Measurements from ENCODE around the gene MCM9. TPM values are rescaled to one million over a fixed set of nuclear protein-coding genes. Genes with fewer than 3 reads are reported as not detected.
A peak's percentile ranks its signal among the peaks of the same experiment; 100 is the strongest.

Gene MCM9
- total RNA-seq, 1 donor from 2014 or later, result 15.6 TPM

- no peak for TF ChIP-seq CTCF (IDR thresholded peaks at IDR 0.05)
- Mint-ChIP-seq H3K9me3 (ENCODE audit: unreplicated experiment) (no peaks in the 10 kb centered on the region), H3K27me3 (ENCODE audit: unreplicated experiment) (peaks cover 2% of the 10 kb centered on the region), H3K4me1 (ENCODE audit: unreplicated experiment) (no peaks in the 10 kb centered on the region), H3K27ac (ENCODE audit: unreplicated experiment) (no peak overlapping the region), H3K4me3 (ENCODE audit: unreplicated experiment) (no peak overlapping the region), H3K36me3 (ENCODE audit: unreplicated experiment) (no peaks in the 10 kb centered on the region)
- DNase-seq (ENCODE audit: extremely low spot score, unreplicated experiment), result no peak
Measured at GRCh38 chr6:118965843-118966370, 30.9 kb upstream of the MCM9 start.

GRCh38 chr6:118965371-118965770, 30.4 kb upstream of the MCM9 start:
- Mint-ChIP-seq H3K27ac (ENCODE audit: unreplicated experiment) (no peak overlapping the region), H3K36me3 (ENCODE audit: unreplicated experiment) (no peaks in the 10 kb centered on the region), H3K4me1 (ENCODE audit: unreplicated experiment) (no peaks in the 10 kb centered on the region), H3K27me3 (ENCODE audit: unreplicated experiment) (peaks cover 2% of the 10 kb centered on the region), H3K9me3 (ENCODE audit: unreplicated experiment) (no peaks in the 10 kb centered on the region), H3K4me3 (ENCODE audit: unreplicated experiment) (no peak overlapping the region)
- no peak for DNase-seq (ENCODE audit: extremely low spot score, unreplicated experiment)
- no peak for TF ChIP-seq CTCF (IDR thresholded peaks at IDR 0.05)

GRCh38 chr6:118963003-118963402, 28.0 kb upstream of the MCM9 start:
- Mint-ChIP-seq H3K27me3 (ENCODE audit: unreplicated experiment) (peaks cover 2% of the 10 kb centered on the region), H3K4me3 (ENCODE audit: unreplicated experiment) (no peak overlapping the region), H3K4me1 (ENCODE audit: unreplicated experiment) (no peaks in the 10 kb centered on the region), H3K9me3 (ENCODE audit: unreplicated experiment) (no peaks in the 10 kb centered on the region), H3K36me3 (ENCODE audit: unreplicated experiment) (no peaks in the 10 kb centered on the region), H3K27ac (ENCODE audit: unreplicated experiment) (no peak overlapping the region)
- peak; percentile 51 for TF ChIP-seq CTCF (IDR thresholded peaks at IDR 0.05)
- no peak for DNase-seq (ENCODE audit: extremely low spot score, unreplicated experiment)

GRCh38 chr6:118959903-118960302, 24.9 kb upstream of the MCM9 start:
- Mint-ChIP-seq H3K4me3 (ENCODE audit: unreplicated experiment) (no peak overlapping the region), H3K27ac (ENCODE audit: unreplicated experiment) (no peak overlapping the region), H3K36me3 (ENCODE audit: unreplicated experiment) (no peaks in the 10 kb centered on the region), H3K9me3 (ENCODE audit: unreplicated experiment) (no peaks in the 10 kb centered on the region), H3K4me1 (ENCODE audit: unreplicated experiment) (no peaks in the 10 kb centered on the region), H3K27me3 (ENCODE audit: unreplicated experiment) (peaks cover 2% of the 10 kb centered on the region)
- TF ChIP-seq CTCF (IDR thresholded peaks at IDR 0.05), result no peak
- no peak for DNase-seq (ENCODE audit: extremely low spot score, unreplicated experiment)

- Mint-ChIP-seq H3K36me3 (ENCODE audit: unreplicated experiment) (no peaks in the 10 kb centered on the region), H3K27me3 (ENCODE audit: unreplicated experiment) (no peaks in the 10 kb centered on the region), H3K9me3 (ENCODE audit: unreplicated experiment) (no peaks in the 10 kb centered on the region), H3K4me3 (ENCODE audit: unreplicated experiment) (no peak overlapping the region), H3K4me1 (ENCODE audit: unreplicated experiment) (no peaks in the 10 kb centered on the region), H3K27ac (ENCODE audit: unreplicated experiment) (no peak overlapping the region)
- no peak for TF ChIP-seq CTCF (IDR thresholded peaks at IDR 0.05)
- no peak for DNase-seq (ENCODE audit: extremely low spot score, unreplicated experiment)
Measured at GRCh38 chr6:118953391-118953790, 18.4 kb upstream of the MCM9 start.
